Left hindlimb (tissue), 1 donor: ENCODE results near the gene ZNF169.
"Not testable (repeated sequence)": the region's sequence is repeated elsewhere in the genome, so short reads cannot be mapped to it uniquely, and the experiment has no call there.

Experiments used
- DNase-seq: peaks from one replicate; pipeline ENCODE4 v3.0.0-alpha.2; 2018

The ZNF169 gene

GRCh38 chr9:94287877-94288513 is 28.9 kb downstream of the ZNF169 start:
- DNase-seq: no peak

- DNase-seq: no peak
These were observed 30.6 kb downstream of the ZNF169 start for GRCh38 chr9:94289691-94290090.

- DNase-seq: no peak
These were observed 40.0 kb downstream of the ZNF169 start for GRCh38 chr9:94298949-94299599.

- DNase-seq: no peak
These were observed 41.6 kb downstream of the ZNF169 start for GRCh38 chr9:94300470-94301301.

- DNase-seq: no peak
These were observed 42.5 kb downstream of the ZNF169 start for GRCh38 chr9:94301583-94301982.

- DNase-seq: no peak
These were observed 43.3 kb downstream of the ZNF169 start for GRCh38 chr9:94302426-94302825.

GRCh38 chr9:94303321-94303720 is 44.2 kb downstream of the ZNF169 start:
- DNase-seq: no peak

GRCh38 chr9:94315034-94315984 is 56.2 kb downstream of the ZNF169 start:
- DNase-seq: not testable (repeated sequence)

- DNase-seq: not testable (repeated sequence)
These were observed 57.1 kb downstream of the ZNF169 start for GRCh38 chr9:94316236-94316635.

GRCh38 chr9:94317949-94318657 is 59.0 kb downstream of the ZNF169 start:
- DNase-seq: not testable (repeated sequence)

GRCh38 chr9:94322342-94322940 is 63.3 kb downstream of the ZNF169 start:
- not testable (repeated sequence) for DNase-seq

- DNase-seq: not testable (repeated sequence)
These were observed 64.2 kb downstream of the ZNF169 start for GRCh38 chr9:94323153-94323798.

GRCh38 chr9:94325583-94325982 is 66.5 kb downstream of the ZNF169 start:
- DNase-seq: not testable (repeated sequence)

- DNase-seq: not testable (repeated sequence)
These were observed 69.4 kb downstream of the ZNF169 start, which contains the start of gene NUTM2F for GRCh38 chr9:94328544-94328943. NUTM2F (minus strand) TSS chr9:94328644; CDS start chr9:94328623, 21 bp downstream.

GRCh38 chr9:94336445-94336844 is 77.3 kb downstream of the ZNF169 start:
- DNase-seq: not testable (repeated sequence)

- DNase-seq: not testable (repeated sequence)
These were observed 79.6 kb downstream of the ZNF169 start for GRCh38 chr9:94338723-94339122.

- DNase-seq: not testable (repeated sequence)
These were observed 80.6 kb downstream of the ZNF169 start for GRCh38 chr9:94339657-94340056.

GRCh38 chr9:94340750-94341149 is 81.7 kb downstream of the ZNF169 start:
- not testable (repeated sequence) for DNase-seq

GRCh38 chr9:94341703-94342102 is 82.6 kb downstream of the ZNF169 start:
- not testable (repeated sequence) for DNase-seq

GRCh38 chr9:94347451-94347850 is 88.4 kb downstream of the ZNF169 start:
- DNase-seq: not testable (repeated sequence)

- DNase-seq: not testable (repeated sequence)
These were observed 89.7 kb downstream of the ZNF169 start for GRCh38 chr9:94348754-94349153.
